Endothelial cell of umbilical vein (primary cell): ENCODE results near the gene MOB1A. TPM values are rescaled to one million over a fixed set of nuclear protein-coding genes. Genes with fewer than 3 reads are reported as not detected.

Source experiments
- BruUV-seq: library from RNA; stranded (reverse); fragments of 400-500 nt; replicated peaks from 2 replicates; lab custom pipeline; 2021; lab: Mats Ljungman, UMichigan
- CTCF ChIA-PET: fragments of 300-600, 350-600 bp; sonication (Branson Sonifier 250); formaldehyde crosslinking; loops from one replicate; lab custom pipeline; 2021; ENCODE audit warnings: antibody characterized with exemption, inconsistent platforms; lab: Charles Lee
- POLR2A ChIA-PET: fragments of 300-600, 350-600 bp; sonication (Branson Sonifier 250); formaldehyde crosslinking; loops from one replicate; lab custom pipeline; 2021; ENCODE audit warnings: antibody characterized with exemption, inconsistent platforms; lab: Charles Lee
- DNase-seq: peaks from one replicate; pipeline ENCODE4 v3.0.0-alpha.2; 2011; ENCODE audit warnings: low read depth, low spot score
- FAIRE-seq: peaks from 2 replicates; lab custom pipeline; 2011; peaks lifted over from hg19 to GRCh38; lab: Jason Lieb, UNC
- H2AFZ ChIP-seq: 2 replicates; pipeline ENCODE4 v1.6.0; 2012; ENCODE audit warnings: low read depth, low read length, control low read depth, inconsistent platforms
- H3K27ac ChIP-seq: 2 replicates; pipeline ENCODE4 v1.5.1; 2011; ENCODE audit warnings: low read depth, mild to moderate bottlenecking, control low read depth, low read length, moderate library complexity; ENCODE audit not compliant: insufficient read depth
- H3K27me3 ChIP-seq, 2 experiments: 2 replicates each; pipeline versions ENCODE4 v1.6.0 to v1.6.1; 2011; ENCODE audit warnings: low read length in 2 of 2, mixed read lengths in 1 of 2; ENCODE audit not compliant: control insufficient read depth in 2 of 2, insufficient read depth in 2 of 2
- H3K36me3 ChIP-seq, 2 experiments: 2 replicates in 1 of 2; 3 replicates in 1 of 2; pipeline ENCODE4 v1.5.1; 2011; ENCODE audit warnings: low read length in 2 of 2, mild to moderate bottlenecking in 1 of 2, moderate library complexity in 1 of 2; ENCODE audit not compliant: control insufficient read depth in 2 of 2, insufficient read depth in 2 of 2; ENCODE audit errors: extremely low read depth in 1 of 2
- H3K4me1 ChIP-seq: 3 replicates; pipeline ENCODE4 v1.5.1; 2011; ENCODE audit warnings: mild to moderate bottlenecking, low read length; ENCODE audit not compliant: control insufficient read depth, insufficient read depth; ENCODE audit errors: extremely low read depth
- H3K4me2 ChIP-seq: 2 replicates; pipeline ENCODE4 v1.6.1; 2011; ENCODE audit warnings: low read length, control low read depth, mixed read lengths; ENCODE audit not compliant: insufficient read depth
- H3K4me3 ChIP-seq, 3 experiments: fragments of 200-600 bp in 1 of 3; sonication (generic), shearing (Covaris generic) in 1 of 3; replicated peaks in 1 of 3; 2 replicates each; pipeline ENCODE4 v1.5.1; 2011 to 2016; ENCODE audit warnings: control low read depth in 3 of 3, low read length in 3 of 3, mild to moderate bottlenecking in 2 of 3, inconsistent platforms in 1 of 3, low read depth in 1 of 3, moderate library complexity in 1 of 3; ENCODE audit not compliant: insufficient read depth in 1 of 3
- H3K79me2 ChIP-seq: 2 replicates; pipeline ENCODE4 v1.6.0; 2012; ENCODE audit warnings: low read length, inconsistent platforms; ENCODE audit not compliant: control insufficient read depth, insufficient read depth
- H3K9ac ChIP-seq: replicated peaks from 2 replicates; pipeline ENCODE3; 2011; ENCODE audit warnings: low read length, control low read depth; ENCODE audit not compliant: insufficient read depth; ENCODE audit errors: extremely low read depth
- H3K9me1 ChIP-seq: replicated peaks from 3 replicates; pipeline ENCODE4 v1.6.0; 2011; ENCODE audit warnings: mild to moderate bottlenecking, low read length; ENCODE audit not compliant: control insufficient read depth, insufficient read depth; ENCODE audit errors: extremely low read depth
- H3K9me3 ChIP-seq: replicated peaks from 2 replicates; pipeline ENCODE4 v1.5.1; 2012; ENCODE audit warnings: low read length, inconsistent platforms; ENCODE audit not compliant: control insufficient read depth, insufficient read depth
- H4K20me1 ChIP-seq: replicated peaks from 2 replicates; pipeline ENCODE3; 2011; ENCODE audit warnings: mild to moderate bottlenecking, low read length; ENCODE audit not compliant: control insufficient read depth, insufficient read depth; ENCODE audit errors: extremely low read depth
- EZH2 ChIP-seq: IDR thresholded peaks from 2 replicates; pipeline ENCODE4 v1.6.1; 2012; ENCODE audit warnings: borderline replicate concordance, low read depth, mild to moderate bottlenecking, moderate library complexity, low read length, inconsistent platforms; ENCODE audit not compliant: severe bottlenecking
- FOS ChIP-seq: IDR thresholded peaks from 2 replicates; pipeline ENCODE4 v1.6.1; 2011; ENCODE audit warnings: mild to moderate bottlenecking, low read length, moderate library complexity, borderline replicate concordance; ENCODE audit not compliant: insufficient read depth
- GATA2 ChIP-seq: IDR thresholded peaks from 2 replicates; pipeline ENCODE4 v1.7.0; 2011; ENCODE audit warnings: low read depth, mild to moderate bottlenecking, moderate library complexity, mixed read lengths, low read length; ENCODE audit not compliant: insufficient read length, insufficient read depth
- JUN ChIP-seq: IDR thresholded peaks from 2 replicates; pipeline ENCODE4 v1.6.1; 2011; ENCODE audit warnings: borderline replicate concordance, low read depth; ENCODE audit not compliant: insufficient read length, insufficient read depth
- MYC ChIP-seq: IDR thresholded peaks from one replicate; pipeline ENCODE4 v1.6.1; 2011; ENCODE audit warnings: mild to moderate bottlenecking, low read depth, low read length
- POLR2A ChIP-seq: IDR thresholded peaks from 2 replicates; pipeline ENCODE4 v1.6.1; 2012; ENCODE audit warnings: low read depth, mild to moderate bottlenecking, control low read depth, low read length
- POLR2AphosphoS5 ChIP-seq: IDR thresholded peaks from 2 replicates; pipeline ENCODE4 v1.6.1; 2012; ENCODE audit warnings: low read depth, mild to moderate bottlenecking, control low read depth, low read length, moderate library complexity; ENCODE audit not compliant: insufficient read depth
- dilution Hi-C: fragments of 300-500 bp; cut with MboI; formaldehyde crosslinking; loops from one replicate; pipeline ENCODE4 v1.15.0; 2019; ENCODE audit warnings: low sequenced_read_pairs; ENCODE audit not compliant: extremely low pct_ligation_motif_present
- intact Hi-C: fragments of 100-400 bp; cut with micrococcal nuclease; formaldehyde crosslinking; loops from one replicate; pipeline ENCODE4 v1.10.0; 2022
- polyA plus RNA-seq, 4 experiments: library from polyadenylated mRNA; depleted of rRNA in 3 of 4; stranded (reverse) in 3 of 4; unstranded in 1 of 4; fragments of >200 nt; gene quantifications; 2 replicates each; pipeline versions ENCODE4 v1.2.1 to v1.2.3, GENCODE V29; 2011 to 2012; ENCODE audit warnings: missing spikeins in 1 of 4
- total RNA-seq: library from RNA; stranded (reverse); gene quantifications from 2 replicates; pipeline ENCODE4 v1.2.3, GENCODE V29; 2021
- TF ChIP-seq, protein P1 (sequence below): IDR thresholded peaks from 2 replicates; pipeline ENCODE4 v1.6.1; 2011; ENCODE audit not compliant: insufficient read depth, insufficient read length
- TF ChIP-seq, protein P2 (sequence below), 2 donors: IDR thresholded peaks; 1 replicate in 1 of 2; 2 replicates in 1 of 2; pipeline ENCODE4 v1.5.1; 2011; ENCODE audit warnings: low read length in 2 of 2, mild to moderate bottlenecking in 2 of 2, moderate library complexity in 2 of 2, control low read depth in 1 of 2, inconsistent platforms in 1 of 2, low read depth in 1 of 2; ENCODE audit not compliant: insufficient read depth in 1 of 2; ENCODE audit errors: extremely low read depth in 1 of 2

Gene MOB1A
- total and polyA plus RNA-seq, 2 donors (not counting 3 experiments of a cell fraction or from before 2014, with no cell fraction given) = 25.3 to 112 TPM

GRCh38 chr2:74225698-74226459, 47.2 kb upstream of the MOB1A start:
- dilution Hi-C loops (no loop called here), intact Hi-C loops (no loop called here)
- no peak for TF ChIP-seq POLR2AphosphoS5
- TF ChIP-seq FOS = no peak
- TF ChIP-seq, protein P1, sequence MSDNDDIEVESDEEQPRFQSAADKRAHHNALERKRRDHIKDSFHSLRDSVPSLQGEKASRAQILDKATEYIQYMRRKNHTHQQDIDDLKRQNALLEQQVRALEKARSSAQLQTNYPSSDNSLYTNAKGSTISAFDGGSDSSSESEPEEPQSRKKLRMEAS = no peak
- no peak for TF ChIP-seq EZH2
- TF ChIP-seq, protein P2, sequence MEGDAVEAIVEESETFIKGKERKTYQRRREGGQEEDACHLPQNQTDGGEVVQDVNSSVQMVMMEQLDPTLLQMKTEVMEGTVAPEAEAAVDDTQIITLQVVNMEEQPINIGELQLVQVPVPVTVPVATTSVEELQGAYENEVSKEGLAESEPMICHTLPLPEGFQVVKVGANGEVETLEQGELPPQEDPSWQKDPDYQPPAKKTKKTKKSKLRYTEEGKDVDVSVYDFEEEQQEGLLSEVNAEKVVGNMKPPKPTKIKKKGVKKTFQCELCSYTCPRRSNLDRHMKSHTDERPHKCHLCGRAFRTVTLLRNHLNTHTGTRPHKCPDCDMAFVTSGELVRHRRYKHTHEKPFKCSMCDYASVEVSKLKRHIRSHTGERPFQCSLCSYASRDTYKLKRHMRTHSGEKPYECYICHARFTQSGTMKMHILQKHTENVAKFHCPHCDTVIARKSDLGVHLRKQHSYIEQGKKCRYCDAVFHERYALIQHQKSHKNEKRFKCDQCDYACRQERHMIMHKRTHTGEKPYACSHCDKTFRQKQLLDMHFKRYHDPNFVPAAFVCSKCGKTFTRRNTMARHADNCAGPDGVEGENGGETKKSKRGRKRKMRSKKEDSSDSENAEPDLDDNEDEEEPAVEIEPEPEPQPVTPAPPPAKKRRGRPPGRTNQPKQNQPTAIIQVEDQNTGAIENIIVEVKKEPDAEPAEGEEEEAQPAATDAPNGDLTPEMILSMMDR (IDR thresholded peaks at IDR 0.05; ENCODE audit: extremely low read depth in 1 of 2, insufficient read depth in 1 of 2, low read depth in 1 of 2, low read length in 2 of 2) = no peak
- TF ChIP-seq MYC = no peak
- TF ChIP-seq POLR2A = no peak
- TF ChIP-seq GATA2 = no peak
- no peak for TF ChIP-seq JUN
- no peaks in the 10 kb centered on the region for H3K9me3 ChIP-seq
- H3K4me2 ChIP-seq = no peak overlapping the region
- H3K27ac ChIP-seq = no peak overlapping the region
- no peak overlapping the region for H3K4me3 ChIP-seq
- no peak for FAIRE-seq
- no peaks in the 10 kb centered on the region for H3K79me2 ChIP-seq
- H3K9ac ChIP-seq = no peak overlapping the region
- no peaks in the 10 kb centered on the region for H3K36me3 ChIP-seq
- H3K9me1 ChIP-seq = no peaks in the 10 kb centered on the region
- no peaks in the 10 kb centered on the region for H3K4me1 ChIP-seq
- H4K20me1 ChIP-seq = no peaks in the 10 kb centered on the region
- ChIA-PET POLR2A (no interaction called here), CTCF (no interaction called here)
- H2AFZ ChIP-seq = no peak overlapping the region
- BruUV-seq = no TSS peak
- DNase-seq = no peak
- H3K27me3 ChIP-seq = peaks cover 0 to 1% of the 10 kb centered on the region in 2 experiments
